Endothelial cell of umbilical vein (primary cell): ENCODE data around the gene TEAD2. TPM values are rescaled to one million over a fixed set of nuclear protein-coding genes. Genes with fewer than 3 reads are reported as not detected.

ENCODE experiments used
- BruUV-seq: library from RNA; stranded (reverse); fragments of 400-500 nt; replicated peaks from 2 replicates; lab custom pipeline; 2021; lab: Mats Ljungman, UMichigan
- CTCF ChIA-PET: fragments of 300-600, 350-600 bp; sonication (Branson Sonifier 250); formaldehyde crosslinking; loops from one replicate; lab custom pipeline; 2021; ENCODE audit warnings: antibody characterized with exemption, inconsistent platforms; lab: Charles Lee
- POLR2A ChIA-PET: fragments of 300-600, 350-600 bp; sonication (Branson Sonifier 250); formaldehyde crosslinking; loops from one replicate; lab custom pipeline; 2021; ENCODE audit warnings: antibody characterized with exemption, inconsistent platforms; lab: Charles Lee
- DNase-seq: peaks from one replicate; pipeline ENCODE4 v3.0.0-alpha.2; 2011; ENCODE audit warnings: low read depth, low spot score
- FAIRE-seq: peaks from 2 replicates; lab custom pipeline; 2011; peaks lifted over from hg19 to GRCh38; lab: Jason Lieb, UNC
- H2AFZ ChIP-seq: 2 replicates; pipeline ENCODE4 v1.6.0; 2012; ENCODE audit warnings: low read depth, low read length, control low read depth, inconsistent platforms
- H3K27ac ChIP-seq: 2 replicates; pipeline ENCODE4 v1.5.1; 2011; ENCODE audit warnings: low read depth, mild to moderate bottlenecking, control low read depth, low read length, moderate library complexity; ENCODE audit not compliant: insufficient read depth
- H3K27me3 ChIP-seq, 2 experiments: 2 replicates each; pipeline versions ENCODE4 v1.6.0 to v1.6.1; 2011; ENCODE audit warnings: low read length in 2 of 2, mixed read lengths in 1 of 2; ENCODE audit not compliant: control insufficient read depth in 2 of 2, insufficient read depth in 2 of 2
- H3K36me3 ChIP-seq, 2 experiments: 2 replicates in 1 of 2; 3 replicates in 1 of 2; pipeline ENCODE4 v1.5.1; 2011; ENCODE audit warnings: low read length in 2 of 2, mild to moderate bottlenecking in 1 of 2, moderate library complexity in 1 of 2; ENCODE audit not compliant: control insufficient read depth in 2 of 2, insufficient read depth in 2 of 2; ENCODE audit errors: extremely low read depth in 1 of 2
- H3K4me1 ChIP-seq: 3 replicates; pipeline ENCODE4 v1.5.1; 2011; ENCODE audit warnings: mild to moderate bottlenecking, low read length; ENCODE audit not compliant: control insufficient read depth, insufficient read depth; ENCODE audit errors: extremely low read depth
- H3K4me2 ChIP-seq: 2 replicates; pipeline ENCODE4 v1.6.1; 2011; ENCODE audit warnings: low read length, control low read depth, mixed read lengths; ENCODE audit not compliant: insufficient read depth
- H3K4me3 ChIP-seq, 3 experiments: fragments of 200-600 bp in 1 of 3; sonication (generic), shearing (Covaris generic) in 1 of 3; replicated peaks in 1 of 3; 2 replicates each; pipeline ENCODE4 v1.5.1; 2011 to 2016; ENCODE audit warnings: control low read depth in 3 of 3, low read length in 3 of 3, mild to moderate bottlenecking in 2 of 3, inconsistent platforms in 1 of 3, low read depth in 1 of 3, moderate library complexity in 1 of 3; ENCODE audit not compliant: insufficient read depth in 1 of 3
- H3K79me2 ChIP-seq: 2 replicates; pipeline ENCODE4 v1.6.0; 2012; ENCODE audit warnings: low read length, inconsistent platforms; ENCODE audit not compliant: control insufficient read depth, insufficient read depth
- H3K9ac ChIP-seq: replicated peaks from 2 replicates; pipeline ENCODE3; 2011; ENCODE audit warnings: low read length, control low read depth; ENCODE audit not compliant: insufficient read depth; ENCODE audit errors: extremely low read depth
- H3K9me1 ChIP-seq: replicated peaks from 3 replicates; pipeline ENCODE4 v1.6.0; 2011; ENCODE audit warnings: mild to moderate bottlenecking, low read length; ENCODE audit not compliant: control insufficient read depth, insufficient read depth; ENCODE audit errors: extremely low read depth
- H3K9me3 ChIP-seq: replicated peaks from 2 replicates; pipeline ENCODE4 v1.5.1; 2012; ENCODE audit warnings: low read length, inconsistent platforms; ENCODE audit not compliant: control insufficient read depth, insufficient read depth
- H4K20me1 ChIP-seq: replicated peaks from 2 replicates; pipeline ENCODE3; 2011; ENCODE audit warnings: mild to moderate bottlenecking, low read length; ENCODE audit not compliant: control insufficient read depth, insufficient read depth; ENCODE audit errors: extremely low read depth
- EZH2 ChIP-seq: IDR thresholded peaks from 2 replicates; pipeline ENCODE4 v1.6.1; 2012; ENCODE audit warnings: borderline replicate concordance, low read depth, mild to moderate bottlenecking, moderate library complexity, low read length, inconsistent platforms; ENCODE audit not compliant: severe bottlenecking
- FOS ChIP-seq: IDR thresholded peaks from 2 replicates; pipeline ENCODE4 v1.6.1; 2011; ENCODE audit warnings: mild to moderate bottlenecking, low read length, moderate library complexity, borderline replicate concordance; ENCODE audit not compliant: insufficient read depth
- JUN ChIP-seq: IDR thresholded peaks from 2 replicates; pipeline ENCODE4 v1.6.1; 2011; ENCODE audit warnings: borderline replicate concordance, low read depth; ENCODE audit not compliant: insufficient read length, insufficient read depth
- MAX ChIP-seq: IDR thresholded peaks from 2 replicates; pipeline ENCODE4 v1.6.1; 2011; ENCODE audit not compliant: insufficient read depth, insufficient read length
- POLR2A ChIP-seq: IDR thresholded peaks from 2 replicates; pipeline ENCODE4 v1.6.1; 2012; ENCODE audit warnings: low read depth, mild to moderate bottlenecking, control low read depth, low read length
- POLR2AphosphoS5 ChIP-seq: IDR thresholded peaks from 2 replicates; pipeline ENCODE4 v1.6.1; 2012; ENCODE audit warnings: low read depth, mild to moderate bottlenecking, control low read depth, low read length, moderate library complexity; ENCODE audit not compliant: insufficient read depth
- dilution Hi-C: fragments of 300-500 bp; cut with MboI; formaldehyde crosslinking; loops from one replicate; pipeline ENCODE4 v1.15.0; 2019; ENCODE audit warnings: low sequenced_read_pairs; ENCODE audit not compliant: extremely low pct_ligation_motif_present
- intact Hi-C: fragments of 100-400 bp; cut with micrococcal nuclease; formaldehyde crosslinking; loops from one replicate; pipeline ENCODE4 v1.10.0; 2022
- polyA plus RNA-seq, 4 experiments: library from polyadenylated mRNA; depleted of rRNA in 3 of 4; stranded (reverse) in 3 of 4; unstranded in 1 of 4; fragments of >200 nt; gene quantifications; 2 replicates each; pipeline versions ENCODE4 v1.2.1 to v1.2.3, GENCODE V29; 2011 to 2012; ENCODE audit warnings: missing spikeins in 1 of 4
- total RNA-seq: library from RNA; stranded (reverse); gene quantifications from 2 replicates; pipeline ENCODE4 v1.2.3, GENCODE V29; 2021
- TF ChIP-seq, protein P1 (sequence below), 2 donors: IDR thresholded peaks; 1 replicate in 1 of 2; 2 replicates in 1 of 2; pipeline ENCODE4 v1.5.1; 2011; ENCODE audit warnings: low read length in 2 of 2, mild to moderate bottlenecking in 2 of 2, moderate library complexity in 2 of 2, control low read depth in 1 of 2, inconsistent platforms in 1 of 2, low read depth in 1 of 2; ENCODE audit not compliant: insufficient read depth in 1 of 2; ENCODE audit errors: extremely low read depth in 1 of 2

Gene TEAD2
- total and polyA plus RNA-seq, 2 donors (not counting 3 experiments of a cell fraction or from before 2014, with no cell fraction given): 60.9 to 89.4 TPM

DNA sequence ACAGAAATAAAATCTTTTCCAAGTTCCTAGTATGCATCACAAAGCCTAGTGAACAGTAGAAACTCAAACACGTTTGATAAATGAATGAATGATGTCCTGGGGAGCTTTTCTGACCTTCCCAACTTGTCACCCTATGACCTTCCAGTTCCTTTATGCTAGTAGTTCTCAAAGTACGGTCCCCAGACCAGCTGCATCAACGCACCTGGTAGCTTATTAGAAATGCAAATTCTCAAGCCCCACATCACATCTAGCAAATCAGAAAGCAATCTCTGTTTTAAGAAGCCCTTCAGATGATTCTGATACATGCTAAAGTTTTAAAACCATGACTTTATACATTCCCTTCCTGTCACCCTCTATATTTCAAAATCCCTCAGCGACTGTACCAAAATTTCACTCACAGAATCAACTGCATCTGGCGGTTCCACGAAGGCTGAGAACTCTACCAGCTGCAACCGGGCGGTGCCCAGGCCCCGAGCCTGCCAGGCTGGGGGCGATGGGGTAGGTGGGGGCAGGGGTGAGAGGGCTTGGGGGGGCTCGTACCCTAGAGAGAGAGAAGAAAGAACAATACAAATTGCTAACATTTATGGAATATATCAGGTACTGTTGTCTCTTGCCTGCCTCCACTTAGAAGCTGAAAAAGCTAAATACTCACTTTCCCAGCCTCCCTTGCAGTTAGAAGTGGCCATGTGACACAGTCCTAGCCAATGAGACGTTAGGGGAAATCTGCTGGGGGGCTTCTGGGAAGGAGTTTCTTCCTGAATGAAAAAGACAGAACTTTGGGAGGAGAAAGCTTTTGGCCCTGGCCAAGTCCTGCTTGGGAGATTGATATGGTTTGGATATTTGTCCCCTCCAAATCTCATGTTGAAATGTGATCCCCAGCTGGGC, 13.7 kb downstream of the TEAD2 start:
- Histone ChIP-seq H3K79me2 (no peaks in the 10 kb centered on the region), H2AFZ (no peak overlapping the region), H3K4me2 (no peak overlapping the region), H4K20me1 (no peaks in the 10 kb centered on the region), H3K27ac (no peak overlapping the region), H3K4me1 (no peaks in the 10 kb centered on the region), H3K9me3 (no peaks in the 10 kb centered on the region), H3K36me3 (peaks cover 33 to 63% of the 10 kb centered on the region in 2 experiments), H3K9ac (no peak overlapping the region), H3K27me3 (no peaks in the 10 kb centered on the region), H3K9me1 (no peaks in the 10 kb centered on the region), H3K4me3 (no peak overlapping the region)
- dilution Hi-C loops: no loop called here
- no TSS peak for BruUV-seq
- TF ChIP-seq JUN (no peak), POLR2A (no peak), POLR2AphosphoS5 (no peak), FOS (no peak), EZH2 (no peak), MAX (no peak)
- TF ChIP-seq, protein P1, sequence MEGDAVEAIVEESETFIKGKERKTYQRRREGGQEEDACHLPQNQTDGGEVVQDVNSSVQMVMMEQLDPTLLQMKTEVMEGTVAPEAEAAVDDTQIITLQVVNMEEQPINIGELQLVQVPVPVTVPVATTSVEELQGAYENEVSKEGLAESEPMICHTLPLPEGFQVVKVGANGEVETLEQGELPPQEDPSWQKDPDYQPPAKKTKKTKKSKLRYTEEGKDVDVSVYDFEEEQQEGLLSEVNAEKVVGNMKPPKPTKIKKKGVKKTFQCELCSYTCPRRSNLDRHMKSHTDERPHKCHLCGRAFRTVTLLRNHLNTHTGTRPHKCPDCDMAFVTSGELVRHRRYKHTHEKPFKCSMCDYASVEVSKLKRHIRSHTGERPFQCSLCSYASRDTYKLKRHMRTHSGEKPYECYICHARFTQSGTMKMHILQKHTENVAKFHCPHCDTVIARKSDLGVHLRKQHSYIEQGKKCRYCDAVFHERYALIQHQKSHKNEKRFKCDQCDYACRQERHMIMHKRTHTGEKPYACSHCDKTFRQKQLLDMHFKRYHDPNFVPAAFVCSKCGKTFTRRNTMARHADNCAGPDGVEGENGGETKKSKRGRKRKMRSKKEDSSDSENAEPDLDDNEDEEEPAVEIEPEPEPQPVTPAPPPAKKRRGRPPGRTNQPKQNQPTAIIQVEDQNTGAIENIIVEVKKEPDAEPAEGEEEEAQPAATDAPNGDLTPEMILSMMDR (IDR thresholded peaks at IDR 0.05; ENCODE audit: extremely low read depth in 1 of 2, insufficient read depth in 1 of 2, low read depth in 1 of 2, low read length in 2 of 2): no peak
- POLR2A ChIA-PET: no interaction called here
- CTCF ChIA-PET: no interaction called here
- intact Hi-C loops: no loop called here
- no peak for DNase-seq
- no peak for FAIRE-seq
